Stimulated activated CD4-positive, alpha-beta T cell treated with anti-CD3 and anti-CD28 coated beads, Interleukin-4, amount 100 ng/mL, for 4 hours (primary cell): ENCODE results near the gene AFDN.

Experiments used
- DNase-seq, 2 experiments: peaks; one replicate each; pipeline ENCODE4 v3.0.0-alpha.2; 2020

The AFDN gene

DNA sequence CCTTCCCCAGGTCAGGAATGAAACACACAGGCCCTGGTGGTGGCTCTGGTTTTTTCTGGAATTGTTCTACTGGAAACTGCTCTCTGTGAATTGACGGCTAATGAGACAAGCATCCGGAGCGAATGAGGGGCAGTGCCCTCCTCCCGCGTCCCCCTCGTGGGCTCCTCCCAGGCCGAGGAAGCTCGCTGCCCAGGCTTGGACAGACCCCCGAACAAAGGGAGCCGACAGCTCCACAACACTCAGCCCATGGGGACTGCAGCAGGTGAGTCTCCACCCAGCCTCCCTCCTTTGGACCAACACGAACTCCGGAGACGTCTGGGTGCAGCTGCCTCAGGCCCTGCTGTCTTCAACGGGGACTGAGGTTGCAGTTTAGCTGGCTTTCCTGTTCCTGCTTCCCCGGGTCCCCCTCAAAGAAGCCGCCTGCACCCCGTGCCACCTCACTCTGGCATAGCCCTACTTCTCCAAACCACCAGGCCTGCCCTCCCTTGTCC lies 31.3 kb upstream of the AFDN start:
- DNase-seq = no peak

DNA sequence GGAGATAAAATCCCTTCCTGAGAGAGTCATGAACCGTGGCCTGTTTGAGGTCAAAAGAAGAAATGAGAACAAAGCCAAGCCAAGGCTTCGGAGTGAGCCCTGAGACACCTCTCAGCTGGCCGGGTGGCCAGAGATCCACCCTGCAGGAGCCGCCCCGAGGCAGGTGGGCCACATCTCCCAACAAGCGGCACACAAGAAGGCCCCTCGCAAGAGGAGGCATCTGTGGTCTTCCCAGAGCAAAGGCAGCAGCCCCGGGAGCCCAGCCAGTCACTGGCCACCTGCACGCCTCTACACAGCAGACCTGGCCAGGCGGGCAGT lies 30.9 kb upstream of the AFDN start:
- no peak for DNase-seq

DNA sequence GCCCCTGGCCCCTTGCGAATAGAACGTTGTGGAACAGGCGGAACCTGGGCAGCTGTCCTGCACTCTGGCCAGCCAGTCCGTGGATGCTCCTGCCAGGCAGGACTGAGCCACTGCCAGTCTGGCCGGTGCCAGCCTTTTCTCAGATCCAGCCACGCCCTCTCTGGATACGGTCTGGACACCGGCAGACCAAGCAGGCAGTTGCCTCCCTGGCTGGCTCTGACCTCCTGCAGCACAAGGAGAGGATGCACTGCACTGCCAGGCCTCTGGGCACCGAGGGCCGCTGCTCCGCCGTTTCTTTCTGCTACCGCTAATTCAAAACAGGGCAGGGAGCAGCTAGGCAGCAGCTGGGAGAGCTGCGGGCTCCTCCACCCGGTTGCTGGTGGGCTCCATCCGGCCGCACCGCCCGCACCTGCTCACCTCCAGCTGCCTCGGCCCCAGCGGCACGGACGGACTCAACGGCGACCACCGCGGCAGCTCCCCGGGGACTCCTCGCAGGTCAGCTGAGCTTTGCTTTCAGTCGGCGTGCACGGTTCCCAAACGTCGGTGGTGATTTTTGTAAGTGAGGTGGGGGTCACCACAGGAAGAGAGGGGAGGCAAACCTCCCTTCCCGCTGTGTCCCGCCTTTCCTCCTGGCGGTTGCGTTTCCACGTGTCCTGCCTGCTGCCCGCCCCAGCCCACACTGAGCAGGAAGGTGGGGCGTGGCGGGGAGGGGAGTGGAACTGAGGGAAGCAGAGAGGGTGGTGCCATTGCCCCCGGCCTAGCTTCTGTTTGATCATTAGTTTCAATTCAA lies 30.3 kb upstream of the AFDN start:
- no peak for DNase-seq

DNA sequence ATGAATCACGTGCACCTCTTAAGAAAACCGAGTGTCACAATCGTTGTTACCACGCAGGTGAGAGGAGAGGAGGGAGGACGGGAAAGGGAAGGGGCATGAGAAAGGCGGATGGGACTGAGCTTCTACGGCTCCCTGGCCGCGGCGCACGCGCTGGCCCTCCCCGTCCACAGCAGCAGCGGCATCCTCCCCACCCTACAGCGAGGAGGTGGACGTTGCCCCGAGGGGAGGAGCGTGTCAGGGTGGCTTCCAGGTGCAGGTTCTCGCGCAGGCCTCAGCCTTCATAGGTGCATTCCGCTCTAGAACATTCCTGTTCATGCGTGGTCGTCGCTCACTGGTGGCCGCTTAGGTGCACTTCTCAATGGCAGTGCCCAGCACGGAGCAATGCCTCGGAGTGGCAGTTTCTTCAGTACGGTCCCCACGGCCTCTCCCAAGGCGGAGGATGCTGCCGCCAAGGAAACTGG lies 29.7 kb upstream of the AFDN start:
- no peak for DNase-seq

DNA sequence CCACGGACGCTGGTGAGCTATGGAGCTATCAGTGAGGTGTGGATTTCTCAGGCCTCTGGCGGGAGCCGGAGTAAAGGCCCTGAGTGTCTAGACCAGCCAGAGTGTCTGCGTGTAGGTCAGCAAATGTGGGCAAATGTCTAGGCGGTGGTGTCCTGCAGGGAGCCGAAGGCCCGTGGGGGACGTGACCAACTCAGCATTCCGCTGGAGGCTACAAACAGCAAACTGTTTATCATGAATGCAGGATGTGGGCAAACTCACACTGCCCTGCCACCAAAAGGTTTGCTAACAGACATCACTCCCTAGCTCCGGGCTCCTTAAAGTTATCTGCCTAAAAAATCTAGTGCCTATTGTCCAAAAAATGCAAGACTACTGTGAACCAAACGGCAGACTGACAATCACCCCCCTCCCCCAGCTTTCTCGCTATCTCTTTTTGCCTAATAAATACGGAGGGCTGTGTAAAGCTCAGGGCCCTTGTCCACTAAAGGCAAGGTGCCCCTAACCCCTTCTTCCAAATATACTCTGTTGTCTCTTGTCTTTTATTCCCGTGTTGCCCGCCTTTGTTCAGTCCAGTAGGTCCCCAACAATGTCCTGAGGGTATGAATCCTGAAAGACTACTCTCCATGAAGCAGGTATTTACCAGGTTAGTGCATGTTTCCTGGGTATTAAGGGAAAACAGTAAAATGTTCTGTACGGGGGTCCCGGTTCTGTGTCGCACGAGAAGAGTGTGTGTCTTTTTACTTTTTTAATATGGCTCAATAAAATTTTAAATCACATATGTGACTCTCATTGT lies 29.0 kb upstream of the AFDN start:
- no peak for DNase-seq

DNA sequence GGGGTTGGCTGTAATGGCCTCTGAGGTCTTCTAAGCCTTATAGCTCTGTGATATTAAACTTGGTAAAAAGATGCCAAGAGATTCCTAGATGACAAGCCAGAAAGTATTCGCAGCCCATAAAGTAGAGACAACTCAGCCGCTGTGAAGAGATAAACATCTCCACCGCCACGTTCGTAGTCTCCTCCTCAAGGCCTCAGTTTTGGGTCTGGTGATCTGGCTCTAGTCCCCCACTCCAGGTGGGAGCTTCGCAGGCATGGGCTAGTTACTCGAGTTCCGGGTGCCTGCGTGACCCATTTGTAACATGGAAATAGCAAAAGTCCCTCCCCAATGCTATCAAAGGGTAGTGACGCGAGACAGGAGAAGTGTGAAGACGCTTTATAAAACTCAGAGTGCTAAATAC lies 28.3 kb upstream of the AFDN start:
- DNase-seq = no peak

DNA sequence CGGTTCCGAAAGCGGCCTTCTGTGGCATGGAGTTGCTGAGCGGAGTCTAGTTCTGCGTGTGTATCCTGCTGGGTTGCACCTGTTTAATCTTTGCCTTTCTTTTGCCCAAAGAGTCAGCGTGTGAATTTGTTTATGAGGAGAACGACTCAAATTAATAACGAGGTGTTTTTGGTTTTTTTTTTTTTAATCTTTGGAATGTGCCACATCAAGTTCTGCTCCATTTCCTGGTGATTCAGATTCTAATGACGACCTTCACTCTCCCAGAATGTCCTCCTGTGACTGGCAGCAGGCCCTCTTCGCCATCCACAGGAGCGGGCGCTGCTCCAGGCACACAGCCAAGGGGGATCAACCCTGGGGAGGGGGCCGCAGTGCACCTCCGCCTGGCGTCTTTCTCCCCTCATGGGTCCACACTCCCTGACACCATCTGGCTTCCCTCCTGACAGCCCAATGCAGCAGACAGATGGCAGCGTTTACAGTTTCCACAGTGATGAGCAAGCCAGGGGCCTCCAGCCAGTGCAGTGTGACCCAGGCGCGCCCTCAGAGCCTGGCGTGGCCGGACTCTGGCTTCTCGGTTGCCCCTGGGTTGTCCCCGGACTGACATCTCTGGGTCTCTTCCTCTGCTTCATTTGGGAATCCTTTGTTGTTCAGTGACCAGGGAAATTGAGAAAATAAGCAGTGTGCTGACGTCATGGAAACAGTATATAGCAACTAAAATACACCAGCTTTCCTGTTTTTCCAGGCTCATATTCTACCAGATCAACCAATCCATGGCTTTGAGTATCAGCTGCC lies 27.5 kb upstream of the AFDN start:
- no peak for DNase-seq

DNA sequence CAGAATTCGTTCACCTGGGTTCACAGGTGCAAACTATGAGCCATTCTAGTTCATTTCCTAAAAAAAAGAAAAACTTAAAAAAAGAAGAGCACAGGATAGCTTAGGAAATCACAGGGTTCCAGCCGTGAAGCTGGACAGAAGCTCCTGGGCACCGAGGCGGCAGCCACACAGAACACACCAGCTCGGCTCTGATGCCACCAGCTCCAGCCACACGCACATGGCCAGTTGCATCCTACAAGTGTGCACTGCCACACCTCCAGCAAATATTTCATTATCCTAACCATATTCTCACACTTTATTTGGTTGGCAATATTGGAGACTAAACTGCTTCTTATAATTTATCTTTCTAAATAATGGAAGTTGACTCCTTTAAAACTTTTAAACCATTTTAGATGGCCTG lies 26.2 kb upstream of the AFDN start:
- no peak for DNase-seq

DNA sequence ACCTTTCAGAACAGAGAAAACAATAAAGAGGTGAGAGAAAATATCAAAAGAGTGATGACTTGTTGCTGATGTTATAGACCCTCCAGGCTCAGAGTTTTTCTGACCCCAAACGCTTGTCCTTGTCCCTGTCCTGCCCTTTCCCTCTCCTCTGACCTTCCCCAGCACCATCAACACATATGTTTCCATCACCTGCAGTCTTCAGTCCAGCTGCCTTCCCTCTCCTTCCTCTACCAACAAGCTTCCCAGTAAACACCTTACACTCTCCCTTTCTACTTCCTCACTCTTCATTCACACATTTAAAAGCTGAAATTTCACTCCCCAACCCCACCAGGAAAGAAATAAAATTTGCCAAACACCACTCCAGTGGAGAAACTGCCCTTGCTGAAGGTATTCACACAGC lies 25.4 kb upstream of the AFDN start:
- no peak for DNase-seq

DNA sequence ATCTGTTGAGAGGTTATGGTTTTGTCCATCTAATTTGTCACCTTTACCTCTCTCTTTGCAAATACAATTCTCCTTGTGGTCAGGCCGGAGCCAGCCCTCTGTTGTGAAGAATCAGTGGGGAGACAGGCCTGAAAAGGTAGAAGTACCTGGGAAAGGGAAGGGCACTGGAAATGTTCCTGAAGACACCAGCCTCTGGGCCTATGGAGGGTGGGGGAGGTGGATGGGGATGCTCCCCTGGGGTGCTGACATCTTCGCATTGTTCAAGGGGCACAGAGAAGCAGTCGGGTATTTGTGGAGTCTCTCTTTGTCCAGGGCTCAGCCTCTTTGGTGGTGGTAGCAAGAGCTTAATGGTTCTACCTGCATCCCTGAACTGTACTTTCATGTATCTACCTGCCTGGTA lies 24.4 kb upstream of the AFDN start:
- no peak for DNase-seq

DNA sequence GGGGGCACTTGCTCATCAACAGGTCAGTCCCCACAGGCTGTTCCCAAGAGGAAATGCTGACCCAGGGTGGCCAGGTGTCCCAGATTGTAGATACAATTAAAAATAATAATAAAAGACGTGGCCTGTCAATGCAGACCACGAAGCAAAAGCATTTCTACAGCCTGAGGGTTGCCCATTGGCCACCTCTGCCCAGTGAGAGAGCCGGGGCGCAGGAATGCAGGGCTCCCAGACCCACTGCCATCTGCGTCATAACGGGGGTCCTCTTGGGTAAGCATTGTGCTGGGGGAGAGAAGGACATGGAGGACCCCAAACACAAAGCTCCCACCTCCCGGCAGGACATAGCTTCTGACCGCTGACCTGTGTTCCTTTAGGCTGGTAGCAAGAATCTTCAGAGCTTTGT lies 22.9 kb upstream of the AFDN start:
- no peak for DNase-seq

DNA sequence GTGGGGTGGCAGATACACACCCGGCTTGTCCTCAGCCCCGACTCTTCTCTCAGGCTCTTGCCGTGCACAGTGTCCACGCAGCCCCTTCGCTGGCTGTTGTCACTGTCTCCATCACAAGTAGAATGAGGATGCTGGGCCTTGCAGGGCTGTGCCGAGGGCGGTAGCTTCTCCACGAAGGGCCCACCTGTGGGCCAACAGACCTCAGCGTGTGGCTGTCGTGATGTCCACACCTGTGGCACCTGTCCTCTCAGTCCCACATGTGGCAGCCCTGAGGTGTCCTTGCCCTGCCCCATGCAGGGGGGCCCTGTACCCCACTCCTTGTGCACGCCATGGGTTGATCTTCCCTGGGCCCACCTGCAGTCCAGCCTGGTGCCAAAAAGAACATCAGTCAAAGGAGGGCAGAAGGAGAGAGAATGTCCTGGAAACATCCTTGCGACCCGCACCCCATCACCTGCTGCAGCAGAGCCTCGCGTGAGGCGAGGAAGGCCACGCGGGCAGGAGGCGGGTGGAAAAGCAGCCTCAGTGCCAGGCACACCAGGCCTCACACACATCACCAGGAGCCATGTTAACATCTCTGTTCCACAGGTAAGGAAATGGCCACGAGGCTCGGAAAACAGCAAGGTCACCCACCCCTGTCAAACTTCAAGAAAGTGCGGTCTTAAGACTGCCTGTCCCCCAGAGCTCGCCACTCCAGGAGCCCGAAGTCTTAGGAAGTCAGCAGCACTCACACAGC lies 22.3 kb upstream of the AFDN start:
- no peak for DNase-seq

DNA sequence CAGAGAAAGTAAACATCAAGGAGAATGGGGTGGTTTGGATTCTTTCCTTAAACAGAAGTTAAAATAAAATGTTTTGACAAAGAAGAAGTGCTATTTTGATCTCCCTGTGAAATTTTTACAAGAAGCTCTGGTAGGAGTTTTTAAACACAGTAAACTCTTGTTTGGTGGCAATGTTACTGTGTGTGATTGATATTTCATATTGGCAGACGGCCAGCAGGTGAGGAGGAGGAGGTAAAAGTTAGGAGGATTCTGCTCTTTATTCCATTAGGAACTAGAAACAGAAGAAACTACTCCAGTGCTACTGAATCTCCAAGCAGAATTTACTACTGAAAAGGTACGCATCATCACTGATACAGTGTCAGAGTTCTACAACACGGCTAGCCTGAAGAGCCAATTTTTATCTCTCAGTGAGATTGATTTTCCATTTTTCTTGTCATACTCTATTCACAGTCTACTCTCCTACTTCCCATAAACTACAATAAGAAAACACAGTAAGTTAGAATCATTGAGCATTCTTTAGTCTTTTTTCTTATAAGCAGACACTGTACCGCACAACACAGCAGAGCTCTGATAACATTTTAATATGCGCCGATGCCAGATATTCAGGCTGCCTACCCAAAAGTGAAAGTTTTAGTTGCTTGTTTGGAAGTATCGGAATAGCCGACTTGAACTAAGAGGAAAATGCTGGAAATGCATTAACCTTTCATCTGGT lies 21.2 kb upstream of the AFDN start:
- DNase-seq = no peak

DNA sequence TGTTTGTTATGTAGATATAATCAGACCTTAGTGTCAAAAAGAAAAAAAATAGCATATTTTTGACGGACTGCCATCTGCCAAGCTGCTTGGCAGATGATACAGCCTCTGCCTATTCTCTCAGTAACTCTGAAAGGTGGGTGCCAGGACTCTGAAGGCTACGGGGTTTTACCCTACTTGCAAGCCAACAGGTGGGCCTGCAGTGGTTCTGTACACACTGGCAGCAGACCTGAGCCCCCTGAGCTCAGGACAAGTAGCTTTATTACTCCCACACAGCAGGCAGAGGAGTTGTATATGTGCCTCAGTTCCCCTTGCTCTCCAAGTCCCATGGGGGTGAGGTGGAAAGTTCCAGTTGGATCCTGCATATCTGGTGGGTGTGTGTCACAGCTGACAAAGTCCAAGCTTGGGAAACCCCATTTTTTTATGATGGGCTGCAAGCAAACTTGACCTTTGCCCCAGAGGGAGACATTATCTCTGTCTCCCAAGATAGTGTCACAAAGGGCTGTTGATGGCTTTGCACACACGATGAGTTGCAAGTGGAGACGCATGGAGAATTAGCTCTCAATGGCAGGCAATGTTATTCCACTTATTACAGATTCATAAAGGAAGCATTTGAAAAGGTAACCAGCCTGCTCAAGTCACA lies 20.5 kb upstream of the AFDN start:
- no peak for DNase-seq

DNA sequence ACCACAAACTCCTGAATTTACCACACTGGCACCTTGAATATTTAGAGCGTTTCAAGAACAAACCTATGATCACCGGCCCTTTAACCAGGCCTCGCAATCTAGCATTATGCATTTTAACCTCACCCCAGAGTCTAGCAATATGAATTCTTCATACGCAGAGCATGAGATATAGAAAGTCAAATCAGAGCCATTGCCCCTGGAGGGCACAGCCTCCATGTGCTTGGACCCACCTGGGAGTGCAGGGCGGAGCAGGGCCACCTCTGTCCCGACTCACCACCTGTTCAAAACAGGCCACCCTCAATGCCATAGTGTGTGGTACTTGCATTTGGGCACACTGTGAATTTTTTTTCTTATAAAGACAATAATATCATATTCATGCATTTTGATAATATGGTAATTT lies 19.5 kb upstream of the AFDN start:
- no peak for DNase-seq

DNA sequence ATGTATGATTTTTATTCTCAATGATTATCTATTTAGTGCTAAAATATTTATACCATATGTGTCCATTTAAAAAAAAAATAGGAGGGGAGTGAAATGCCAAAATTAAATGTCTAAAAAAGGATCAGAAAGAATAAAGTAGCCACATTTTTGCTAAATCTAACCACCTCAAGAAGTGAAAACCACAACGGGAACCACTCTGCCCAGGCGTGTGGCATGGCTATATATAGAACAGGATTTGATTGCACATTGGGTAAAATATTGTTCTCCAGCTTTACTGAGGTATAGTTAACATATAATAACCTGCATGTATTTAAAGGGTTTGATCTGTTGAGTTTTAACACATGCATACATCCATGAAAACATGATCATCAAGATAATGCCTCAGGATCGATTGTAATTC lies 19.0 kb upstream of the AFDN start:
- DNase-seq = no peak

DNA sequence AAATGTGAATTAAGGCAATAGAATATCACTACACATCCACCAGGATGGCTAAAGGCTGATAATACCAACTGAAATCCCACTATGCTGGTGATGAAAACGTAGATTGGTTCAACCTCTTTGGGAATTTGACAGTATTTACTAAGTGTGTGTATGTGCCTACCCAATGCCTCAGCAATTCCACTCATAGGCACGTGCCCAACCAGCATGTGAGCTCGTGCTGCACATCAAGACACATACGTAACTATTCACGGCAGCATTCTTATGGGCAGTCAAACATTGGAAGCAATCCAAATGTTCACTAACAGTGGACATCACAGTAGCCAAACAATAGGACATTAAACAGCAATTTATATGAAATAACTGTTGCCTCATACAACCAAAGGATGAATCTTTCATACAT lies 15.7 kb upstream of the AFDN start:
- no peak for DNase-seq

DNA sequence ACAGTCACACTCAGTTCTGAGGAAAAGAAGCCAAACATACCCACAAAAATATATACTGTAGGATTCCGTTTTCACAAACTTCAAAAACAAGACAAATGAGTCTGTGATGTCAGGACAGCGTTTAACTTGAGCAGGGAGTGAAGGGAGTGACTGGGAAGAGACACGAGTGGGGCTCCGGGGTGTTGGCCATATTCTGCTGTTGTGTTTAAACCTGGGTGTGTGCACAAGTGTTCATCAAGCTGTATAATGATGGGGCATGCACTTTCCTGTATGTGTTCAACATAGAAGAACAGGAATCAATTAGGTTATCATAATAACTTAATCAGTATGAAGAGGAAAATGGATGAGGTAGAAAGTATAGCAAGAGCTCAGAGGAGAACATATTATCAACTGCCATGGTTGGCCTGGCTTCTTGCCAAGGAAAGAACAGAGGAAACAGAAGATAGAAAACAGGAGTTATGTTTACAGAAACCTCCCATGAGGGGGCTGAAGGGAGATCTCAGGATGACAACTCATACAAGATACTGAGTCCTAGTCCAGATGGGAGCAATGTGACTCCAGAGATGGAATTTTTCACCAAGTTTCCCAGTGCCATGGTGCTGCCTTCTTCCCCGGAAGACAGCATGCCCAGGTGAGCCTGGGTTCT lies 15.1 kb upstream of the AFDN start:
- DNase-seq = no peak

DNA sequence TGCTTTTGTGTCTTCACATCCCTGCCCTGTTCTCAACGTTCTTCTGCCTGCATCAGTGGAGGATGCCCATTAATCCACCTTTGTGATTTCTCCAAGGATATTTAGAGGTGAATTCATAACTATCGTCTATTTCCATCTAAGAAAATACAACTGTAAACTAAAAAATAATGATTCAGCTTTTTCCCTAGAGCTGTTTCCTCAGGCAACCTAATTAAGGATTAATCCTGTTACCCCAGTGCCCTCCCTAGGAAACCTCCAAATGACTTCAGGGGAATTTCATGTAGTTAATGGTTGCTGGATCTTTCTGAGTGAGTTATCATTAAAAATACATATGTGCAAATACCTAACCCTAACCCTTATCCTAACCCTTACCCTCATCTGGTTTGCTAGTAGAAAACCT lies 14.6 kb upstream of the AFDN start:
- no peak for DNase-seq

DNA sequence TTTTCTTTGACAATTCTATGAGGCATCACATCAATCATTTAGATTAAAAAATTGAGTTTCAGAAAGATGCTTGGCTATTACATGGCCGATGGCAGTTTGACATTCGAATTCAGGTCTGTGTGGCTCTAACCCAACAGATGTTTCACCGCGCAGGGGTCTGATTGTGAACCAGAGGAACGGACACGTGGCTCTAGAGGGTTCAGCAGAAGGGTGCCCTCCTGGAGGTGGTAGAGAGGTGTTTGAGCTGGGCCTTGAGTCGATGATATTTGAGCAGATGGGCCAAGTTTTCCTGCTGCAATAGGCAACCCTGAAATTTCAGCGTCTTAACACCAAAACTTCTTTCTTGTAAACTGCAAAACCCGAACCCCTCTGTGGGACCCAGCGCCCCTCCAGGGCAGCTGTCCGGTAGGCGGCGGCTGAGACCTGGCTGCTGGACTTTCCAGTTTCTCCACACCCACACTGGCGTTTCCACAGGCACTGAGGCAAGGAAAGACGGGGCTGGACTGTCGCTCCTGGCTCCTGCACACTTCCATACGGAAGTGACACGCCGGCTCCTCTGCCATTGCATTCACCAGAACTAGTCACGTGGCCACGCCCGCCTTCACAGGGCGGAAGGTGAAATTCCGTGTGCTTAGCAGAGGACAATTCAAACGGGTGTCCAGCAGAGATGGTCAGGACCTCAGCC lies 11.3 kb upstream of the AFDN start:
- DNase-seq = no peak

DNA sequence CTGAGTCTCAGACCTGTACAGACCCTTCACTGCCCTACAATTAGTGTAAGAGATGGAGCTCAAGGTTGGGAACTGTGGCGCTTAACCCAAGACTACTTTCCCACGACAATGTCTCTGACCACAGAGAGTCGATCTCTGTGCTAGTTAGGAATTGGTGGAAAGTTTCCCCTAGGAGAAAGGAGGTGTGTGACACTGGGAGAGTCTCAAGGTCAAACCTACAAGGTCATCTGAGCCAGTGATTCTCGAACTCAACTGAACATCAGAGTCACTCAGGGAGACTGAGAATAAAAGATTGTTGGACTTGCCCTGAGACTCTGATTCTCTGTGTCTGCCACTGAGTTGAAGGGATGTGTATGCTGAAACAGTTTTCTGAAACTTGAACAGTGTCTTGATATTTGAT lies 9.7 kb upstream of the AFDN start:
- DNase-seq = no peak
